H1 (cell line): Measurements from ENCODE around the gene ZFP3. TPM values are rescaled to one million over a fixed set of nuclear protein-coding genes. Genes with fewer than 3 reads are reported as not detected.

Experiments used
- CTCF ChIA-PET: fragments of 300-600 bp; sonication (Branson Sonifier 250); formaldehyde crosslinking; loops from one replicate; lab custom pipeline; 2021; ENCODE audit not compliant: partially characterized antibody; lab: Charles Lee
- POLR2A ChIA-PET: fragments of 300-600 bp; sonication (Branson Sonifier 250); formaldehyde crosslinking; loops from one replicate; lab custom pipeline; 2021; ENCODE audit warnings: inconsistent platforms; ENCODE audit not compliant: partially characterized antibody; lab: Charles Lee
- DNase-seq, 2 experiments: peaks; one replicate each; pipeline versions ENCODE4 v3.0.0 to v3.0.0-alpha.2; 2010 to 2022; ENCODE audit warnings: low spot score in 2 of 2, low read depth in 1 of 2, mixed read lengths in 1 of 2
- FAIRE-seq: peaks from 2 replicates; lab custom pipeline; 2011; peaks lifted over from hg19 to GRCh38; lab: Jason Lieb, UNC
- H2AFZ ChIP-seq: 2 replicates; pipeline ENCODE4 v1.8.1; 2012; ENCODE audit warnings: low read length, inconsistent platforms
- H2AK5ac ChIP-seq: 2 replicates; pipeline ENCODE4 v1.6.1; 2013; ENCODE audit warnings: low read depth, low read length
- H2BK120ac ChIP-seq: replicated peaks from 2 replicates; pipeline ENCODE3; 2013; ENCODE audit warnings: low read depth, low read length, inconsistent platforms
- H2BK12ac ChIP-seq: 2 replicates; pipeline ENCODE4 v1.6.1; 2013; ENCODE audit warnings: low read depth, low read length
- H2BK15ac ChIP-seq: 2 replicates; pipeline ENCODE4 v1.6.1; 2013; ENCODE audit warnings: low read length
- H2BK20ac ChIP-seq: 2 replicates; pipeline ENCODE4 v1.6.1; 2013; ENCODE audit warnings: low read length
- H2BK5ac ChIP-seq: 2 replicates; pipeline ENCODE4 v1.6.1; 2013; ENCODE audit warnings: low read depth, low read length
- H3K14ac ChIP-seq: 2 replicates; pipeline ENCODE4 v1.6.1; 2013; ENCODE audit warnings: inconsistent platforms; ENCODE audit not compliant: insufficient read length
- H3K18ac ChIP-seq: 2 replicates; pipeline ENCODE4 v1.6.1; 2013; ENCODE audit warnings: low read length; ENCODE audit errors: extremely low read depth
- H3K23ac ChIP-seq: 2 replicates; pipeline ENCODE4 v1.6.1; 2013; ENCODE audit warnings: inconsistent platforms; ENCODE audit not compliant: insufficient read length
- H3K23me2 ChIP-seq: 2 replicates; pipeline ENCODE4 v1.6.1; 2013; ENCODE audit warnings: low read depth, low read length
- H3K27ac ChIP-seq: 2 replicates; pipeline ENCODE4 v1.6.1; 2011; ENCODE audit warnings: low read depth, low read length, inconsistent platforms
- H3K27me3 ChIP-seq, 4 experiments: replicated peaks in 1 of 4; 1 replicate in 1 of 4; 2 replicates in 3 of 4; pipeline versions ENCODE4 v1.6.1 to v1.8.1; 2011 to 2013; ENCODE audit warnings: low read length in 3 of 4, mild to moderate bottlenecking in 3 of 4, inconsistent platforms in 2 of 4, mixed read lengths in 2 of 4, moderate library complexity in 1 of 4; ENCODE audit not compliant: control insufficient read depth in 3 of 4, insufficient read depth in 3 of 4; ENCODE audit errors: extremely low read depth in 1 of 4
- H3K36me3 ChIP-seq, 4 experiments: 2 replicates each; pipeline versions ENCODE4 v1.6.1 to v1.8.1; 2011 to 2013; ENCODE audit warnings: mild to moderate bottlenecking in 4 of 4, low read length in 3 of 4, moderate library complexity in 2 of 4, control low read depth in 1 of 4, inconsistent platforms in 1 of 4; ENCODE audit not compliant: insufficient read depth in 4 of 4, control insufficient read depth in 2 of 4
- H3K4ac ChIP-seq: replicated peaks from 2 replicates; pipeline ENCODE3; 2013; ENCODE audit warnings: low read length, low read depth, mixed read lengths, inconsistent platforms; ENCODE audit not compliant: insufficient read length
- H3K4me1 ChIP-seq, 4 experiments: replicated peaks in 1 of 4; 1 replicate in 1 of 4; 2 replicates in 3 of 4; pipeline versions ENCODE4 v1.6.1 to v1.8.1; 2011 to 2013; ENCODE audit warnings: low read length in 3 of 4, inconsistent platforms in 2 of 4, mixed read lengths in 1 of 4; ENCODE audit not compliant: insufficient read depth in 4 of 4, control insufficient read depth in 3 of 4
- H3K4me2 ChIP-seq, 2 experiments: 2 replicates each; pipeline versions ENCODE4 v1.6.1 to v1.8.1; 2011 to 2013; ENCODE audit warnings: low read depth in 2 of 2, low read length in 2 of 2, control low read depth in 1 of 2, inconsistent platforms in 1 of 2, mild to moderate bottlenecking in 1 of 2; ENCODE audit not compliant: insufficient read depth in 1 of 2
- H3K4me3 ChIP-seq, 4 experiments: fragments of 200-600, 300-600 bp in 1 of 4; sonication (generic), shearing (Covaris generic), sonication (Bioruptor Twin) in 1 of 4; 2 replicates each; pipeline versions ENCODE4 v1.5.1 to v1.8.1; 2011 to 2016; ENCODE audit warnings: low read length in 4 of 4, low read depth in 3 of 4, control low read depth in 2 of 4, inconsistent platforms in 2 of 4, mild to moderate bottlenecking in 2 of 4, mixed read lengths in 1 of 4, moderate library complexity in 1 of 4; ENCODE audit not compliant: insufficient read depth in 2 of 4; ENCODE audit errors: extremely low read depth in 1 of 4
- H3K56ac ChIP-seq: replicated peaks from 2 replicates; pipeline ENCODE3; 2013; ENCODE audit warnings: low read depth, mild to moderate bottlenecking, mixed read lengths, low read length, inconsistent platforms; ENCODE audit not compliant: insufficient read length
- H3K79me1 ChIP-seq: 2 replicates; pipeline ENCODE4 v1.6.1; 2013; ENCODE audit warnings: low read depth, low read length, control low read depth
- H3K79me2 ChIP-seq, 2 experiments: 2 replicates each; pipeline versions ENCODE4 v1.6.1 to v1.8.1; 2012 to 2013; ENCODE audit warnings: low read length in 2 of 2, mild to moderate bottlenecking in 2 of 2, inconsistent platforms in 1 of 2; ENCODE audit not compliant: insufficient read depth in 2 of 2, control insufficient read depth in 1 of 2
- H3K9ac ChIP-seq, 4 experiments: replicated peaks in 1 of 4; 1 replicate in 1 of 4; 2 replicates in 3 of 4; pipeline versions ENCODE4 v1.6.1 to v1.8.1; 2011 to 2013; ENCODE audit warnings: low read depth in 3 of 4, low read length in 3 of 4, control low read depth in 2 of 4, mild to moderate bottlenecking in 2 of 4, moderate library complexity in 2 of 4, inconsistent platforms in 1 of 4; ENCODE audit errors: extremely low read depth in 1 of 4
- H3K9me3 ChIP-seq, 2 experiments: 2 replicates each; pipeline versions ENCODE4 v1.6.1 to v1.8.1; 2012 to 2013; ENCODE audit warnings: mild to moderate bottlenecking in 2 of 2, moderate library complexity in 2 of 2, control low read depth in 1 of 2, inconsistent platforms in 1 of 2, low read depth in 1 of 2, low read length in 1 of 2, mixed read lengths in 1 of 2; ENCODE audit not compliant: insufficient read depth in 2 of 2
- H4K20me1 ChIP-seq, 2 experiments: replicated peaks in 1 of 2; 2 replicates each; pipeline versions ENCODE3 to v1.8.1; 2011 to 2013; ENCODE audit warnings: inconsistent platforms in 2 of 2, low read length in 2 of 2, mild to moderate bottlenecking in 1 of 2; ENCODE audit not compliant: insufficient read depth in 2 of 2, control insufficient read depth in 1 of 2
- H4K5ac ChIP-seq: 2 replicates; pipeline ENCODE4 v1.6.1; 2013; ENCODE audit warnings: low read length, low read depth, mixed read lengths, inconsistent platforms; ENCODE audit not compliant: insufficient read length
- H4K8ac ChIP-seq: 2 replicates; pipeline ENCODE4 v1.8.0; 2013; ENCODE audit warnings: mild to moderate bottlenecking, moderate library complexity, low read length, inconsistent platforms; ENCODE audit not compliant: insufficient read depth; ENCODE audit errors: extremely low read depth
- H4K91ac ChIP-seq: replicated peaks from 2 replicates; pipeline ENCODE3; 2013; ENCODE audit warnings: low read length, mixed read lengths, inconsistent platforms; ENCODE audit not compliant: insufficient read length
- CEBPB ChIP-seq: IDR thresholded peaks from 2 replicates; pipeline ENCODE4 v1.6.1; 2012; ENCODE audit warnings: low read depth, low read length
- EP300 ChIP-seq, 2 experiments: IDR thresholded peaks; 1 replicate in 1 of 2; 2 replicates in 1 of 2; pipeline ENCODE4 v1.6.1; 2011 to 2012; ENCODE audit warnings: low read depth in 2 of 2, low read length in 2 of 2, mild to moderate bottlenecking in 2 of 2, borderline replicate concordance in 1 of 2, inconsistent platforms in 1 of 2, moderate library complexity in 1 of 2
- JUND ChIP-seq: IDR thresholded peaks from 2 replicates; pipeline ENCODE4 v1.6.1; 2011; ENCODE audit warnings: mild to moderate bottlenecking, improper control_type of control experiment, low read length
- KDM5A ChIP-seq: fragments of 200-600 bp; IDR thresholded peaks from 2 replicates; pipeline ENCODE4 v1.7.1; 2012; ENCODE audit warnings: mild to moderate bottlenecking, low read length, inconsistent platforms, mixed read lengths
- TCF12 ChIP-seq: IDR thresholded peaks from 2 replicates; pipeline ENCODE4 v1.6.1; 2011; ENCODE audit warnings: low read depth, mild to moderate bottlenecking, low read length
- TEAD4 ChIP-seq: IDR thresholded peaks from 2 replicates; pipeline ENCODE4 v1.6.1; 2012; ENCODE audit warnings: low read depth, low read length, inconsistent platforms, mixed read lengths
- WGBS, 2 experiments: shearing (Covaris generic) in 1 of 2; methylation state at CpG; one replicate each; pipeline versions ENCODE4 v1.1.6 to v1.1.7; 2013 to 2015; ENCODE audit warnings: low lambda C conversion rate in 2 of 2, mixed read lengths in 2 of 2, inconsistent platforms in 1 of 2, low coverage in 1 of 2, missing lambda C conversion rate in 1 of 2; ENCODE audit not compliant: insufficient replicate concordance in 2 of 2, insufficient coverage in 1 of 2, insufficient read length in 1 of 2; ENCODE audit errors: extremely low coverage in 1 of 2, missing lambda C conversion rate in 1 of 2; 5-methylcytosine and 5-hydroxymethylcytosine counted together
- polyA plus RNA-seq, 7 experiments: library from polyadenylated mRNA; depleted of rRNA in 3 of 7; stranded (reverse) in 5 of 7; unstranded in 2 of 7; fragments of >200 nt in 5 of 7; fragments of 200-250 nt in 2 of 7; gene quantifications; 1 replicate in 5 of 7; 2 replicates in 1 of 7; 4 replicates in 1 of 7; pipeline versions ENCODE4 v1.2.1 to v1.2.3, GENCODE V29; 2011 to 2013; ENCODE audit warnings: missing spikeins in 2 of 7, mixed read lengths in 2 of 7
- total RNA-seq: library from RNA; stranded (reverse); fragmentation: NEBNext Ultra II Directional; extraction: Animal tissue kit (Norgen Biotek cat#: 25700); gene quantifications from 2 replicates; pipeline ENCODE4 v1.2.1, GENCODE V29; 2021

The ZFP3 gene
- total and polyA plus RNA-seq, 2 of the 8 experiments (the other 6 are each of a cell fraction or from before 2014, with no cell fraction given): 0.15 to 0.44 TPM

DNA sequence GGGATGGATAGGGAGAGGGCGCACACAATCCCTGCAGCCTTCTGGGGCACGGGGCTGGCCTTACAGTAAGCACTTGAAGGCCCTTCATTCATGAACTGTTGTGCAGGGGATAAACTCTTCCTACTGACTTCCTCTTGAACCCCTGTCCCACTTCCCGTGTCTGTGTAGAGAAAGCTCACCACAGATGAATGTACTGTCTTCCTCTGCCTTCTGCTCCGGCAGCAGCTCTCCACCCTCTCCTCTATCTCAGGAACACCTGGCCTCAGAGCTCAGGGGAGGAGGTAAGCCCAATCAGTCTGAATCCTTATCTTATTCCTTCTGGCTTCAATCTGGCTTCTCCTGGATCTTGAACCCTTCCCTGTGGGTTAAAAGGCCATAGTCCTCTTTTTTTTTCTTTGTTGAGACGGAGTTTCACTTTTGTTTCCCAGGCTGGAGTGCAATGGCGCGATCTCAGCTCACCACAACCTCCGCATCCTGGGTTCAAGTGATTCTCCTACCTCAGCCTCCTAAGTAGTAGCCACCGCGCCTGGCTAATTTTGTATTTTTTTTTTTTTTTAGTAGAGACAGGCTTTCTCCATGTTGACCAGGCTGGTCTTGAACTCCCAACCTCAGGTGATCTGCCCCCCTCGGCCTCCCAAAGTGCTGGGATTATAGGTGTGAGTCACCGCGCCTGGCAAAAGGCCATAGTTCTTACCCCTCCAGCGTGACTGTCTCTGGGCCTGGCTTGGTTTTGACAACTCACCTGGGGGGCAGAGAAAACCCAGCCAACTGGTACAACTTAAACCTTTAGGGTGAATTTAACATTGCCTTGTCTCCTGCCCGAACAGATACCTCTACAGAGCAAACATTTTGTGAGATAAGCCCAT is 35.9 kb upstream of the ZFP3 start:
- H3K14ac ChIP-seq: no peak overlapping the region
- H3K23ac ChIP-seq: no peak overlapping the region
- no peak overlapping the region for H2BK5ac ChIP-seq
- no peaks in the 10 kb centered on the region for H3K27me3 ChIP-seq
- H2BK12ac ChIP-seq: no peak overlapping the region
- no peaks in the 10 kb centered on the region for H3K79me2 ChIP-seq
- H2AK5ac ChIP-seq: no peak overlapping the region
- DNase-seq: no peak
- H2AFZ ChIP-seq: no peak overlapping the region
- no peaks in the 10 kb centered on the region for H3K4me1 ChIP-seq
- no peak overlapping the region for H2BK120ac ChIP-seq
- no peaks in the 10 kb centered on the region for H3K23me2 ChIP-seq
- no peak overlapping the region for H3K18ac ChIP-seq
- ChIA-PET POLR2A (interaction anchor here (1.3 kb wide), 1 partner anchor 96 kb away, joined by 3 read pairs; no protein-coding TSS in a partner anchor), CTCF (interaction anchor here (0.6 to 1.4 kb wide), 3 partner anchors 13 to 374 kb away, joined by 3 to 5 read pairs (median 3); no protein-coding TSS in a partner anchor)
- H4K91ac ChIP-seq: no peak overlapping the region
- no peak overlapping the region for H3K9ac ChIP-seq
- no peaks in the 10 kb centered on the region for H4K20me1 ChIP-seq
- no peak overlapping the region for H2BK15ac ChIP-seq
- no peaks in the 10 kb centered on the region for H3K36me3 ChIP-seq
- H3K4me3 ChIP-seq: no peak overlapping the region
- no peaks in the 10 kb centered on the region for H3K79me1 ChIP-seq
- no peak overlapping the region for H3K4me2 ChIP-seq
- no peak overlapping the region for H3K27ac ChIP-seq
- no peak for TF ChIP-seq TEAD4
- no peak for TF ChIP-seq KDM5A
- no peak for TF ChIP-seq JUND
- no peak for TF ChIP-seq EP300 (IDR thresholded peaks at IDR 0.05; ENCODE audit: borderline replicate concordance in 1 of 2, low read depth in 2 of 2, low read length in 2 of 2)
- no peak for TF ChIP-seq CEBPB
- TF ChIP-seq TCF12: no peak
- WGBS, 2 experiments: 87% methylated on average over 14 of the region's 15 CpGs; no CpG with 5 or more reads in 1 of the 2 experiments
- H3K4ac ChIP-seq: no peak overlapping the region
- no peak overlapping the region for H4K8ac ChIP-seq
- no peaks in the 10 kb centered on the region for H3K9me3 ChIP-seq
- H3K56ac ChIP-seq: no peak overlapping the region
- FAIRE-seq: no peak
- H2BK20ac ChIP-seq: no peak overlapping the region
- no peak overlapping the region for H4K5ac ChIP-seq
